Colonic mucosa (tissue), 4 donors: Measurements from ENCODE around the gene PIP4K2C. TPM values are rescaled to one million over a fixed set of nuclear protein-coding genes. Genes with fewer than 3 reads are reported as not detected.
A peak's percentile ranks its signal among the peaks of the same experiment; 100 is the strongest.

Experiments
- DNase-seq: peaks from one replicate; pipeline ENCODE4 v3.0.0-alpha.2; 2020
- H3K27ac ChIP-seq: fragments of 200-600 bp; one replicate; pipeline ENCODE4 v1.8.0; 2021
- H3K27me3 ChIP-seq: fragments of 200-600 bp; one replicate; pipeline ENCODE4 v1.8.0; 2021
- H3K36me3 ChIP-seq: fragments of 200-600 bp; one replicate; pipeline ENCODE4 v1.8.0; 2021
- H3K4me1 ChIP-seq: fragments of 200-600 bp; one replicate; pipeline ENCODE4 v1.8.0; 2021; ENCODE audit warnings: mild to moderate bottlenecking
- H3K4me3 ChIP-seq: fragments of 200-600 bp; one replicate; pipeline ENCODE4 v1.8.0; 2021
- H3K9ac ChIP-seq, 2 donors: one replicate each; pipeline ENCODE4 v1.7.0; 2013; ENCODE audit warnings: control low read depth in 2 of 2, low read depth in 2 of 2, low read length in 2 of 2
- H3K9me3 ChIP-seq: fragments of 200-600 bp; one replicate; pipeline ENCODE4 v1.8.0; 2021
- CTCF ChIP-seq: fragments of 200-600 bp; IDR thresholded peaks from one replicate; pipeline ENCODE4 v1.8.0; 2022; ENCODE audit warnings: antibody characterized with exemption, mild to moderate bottlenecking
- intact Hi-C: fragments of 100-400 bp; cut with DNase I; formaldehyde crosslinking; loops from one replicate; pipeline ENCODE4 v1.14.1; 2022
- total RNA-seq, 2 donors: library from RNA; stranded (reverse); fragmentation: NEBNext Ultra II Directional in 1 of 2; extraction: Animal tissue kit (Norgen Biotek cat#: 25700) in 1 of 2; gene quantifications; one replicate each; pipeline ENCODE4 v1.2.1, GENCODE V29; 2021
- donor health status: healthy.
- donor health status: DM: no; HTN: no; CAD: no.
- donor health status: DM: no; HTN: no; CAD: no.

The PIP4K2C gene
- total RNA-seq, 2 donors from 2014 or later, result 43.6 to 60.2 TPM

DNA sequence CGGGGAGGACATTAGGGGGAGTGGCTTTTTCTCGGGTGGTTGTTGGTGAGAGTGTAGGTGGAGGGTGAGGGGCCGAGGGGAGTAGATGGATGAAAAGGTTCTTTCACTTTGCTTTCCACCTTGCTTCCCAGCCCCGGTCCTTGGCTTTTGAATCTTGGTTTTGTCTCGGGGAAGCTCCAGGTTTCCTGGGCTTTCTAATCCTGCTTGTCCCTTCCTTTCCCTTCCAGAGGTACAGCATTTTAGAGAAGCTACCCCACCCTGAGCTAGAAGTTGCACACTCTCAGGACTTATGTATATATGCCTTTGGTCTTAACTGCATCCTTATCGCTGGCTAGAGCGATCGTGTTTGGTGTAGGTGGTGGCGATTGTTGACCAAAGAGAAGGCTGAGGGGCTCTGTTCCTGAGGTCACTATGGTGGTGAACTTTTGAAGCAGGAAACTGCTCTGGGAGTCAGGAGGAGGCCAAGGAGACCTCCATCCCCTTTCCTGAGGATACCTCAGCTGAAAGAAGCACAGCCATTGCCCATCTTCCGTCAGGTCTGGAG is 862 bp downstream of the PIP4K2C start:
- Histone ChIP-seq H3K27ac (peak overlapping the region; percentile 40), H3K4me1 (no peaks in the 10 kb centered on the region), H3K9me3 (no peaks in the 10 kb centered on the region), H3K27me3 (no peaks in the 10 kb centered on the region), H3K4me3 (peak overlapping the region; percentile 100), H3K36me3 (no peaks in the 10 kb centered on the region), H3K9ac (peak overlapping the region; percentile 84 to 87)
- TF ChIP-seq CTCF, result no peak
- intact Hi-C loops, result no loop called here
- no peak for DNase-seq

DNA sequence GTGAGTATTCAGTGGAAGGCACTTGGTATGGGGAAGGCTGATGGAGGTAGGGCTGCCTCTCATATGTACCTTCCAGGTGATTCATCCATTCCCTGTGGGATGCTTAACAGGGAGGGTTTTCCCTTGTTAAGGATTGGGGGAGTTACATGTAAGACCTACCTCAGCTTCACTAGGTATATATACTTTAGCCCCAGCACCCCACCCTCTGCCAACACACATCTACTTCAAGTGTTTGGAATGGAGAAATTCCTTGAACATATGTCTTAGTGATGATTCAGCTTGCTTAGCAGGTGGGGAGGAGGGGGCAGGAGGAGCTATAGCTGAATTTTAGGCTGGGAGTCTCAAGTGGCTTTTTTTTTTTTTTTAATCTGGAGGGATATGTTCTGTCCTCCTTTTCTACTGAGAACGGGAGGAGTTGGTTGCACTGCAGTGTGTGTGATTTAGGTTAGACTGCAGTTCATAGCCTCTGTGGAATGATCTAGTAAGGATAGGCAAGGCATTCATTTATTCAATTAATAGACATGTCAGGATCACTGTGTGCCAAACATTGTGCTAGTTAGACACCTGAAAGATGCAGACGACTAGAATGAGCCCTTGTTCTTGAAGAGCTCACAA is 1.7 kb downstream of the PIP4K2C start:
- intact Hi-C loops, result no loop called here
- no peak for DNase-seq
- H3K36me3 ChIP-seq, result no peaks in the 10 kb centered on the region
- no peaks in the 10 kb centered on the region for H3K4me1 ChIP-seq
- H3K4me3 ChIP-seq, result no peak overlapping the region
- H3K9ac ChIP-seq, result no peak overlapping the region
- no peaks in the 10 kb centered on the region for H3K9me3 ChIP-seq
- H3K27ac ChIP-seq, result no peak overlapping the region
- H3K27me3 ChIP-seq, result no peaks in the 10 kb centered on the region
- no peak for TF ChIP-seq CTCF

DNA sequence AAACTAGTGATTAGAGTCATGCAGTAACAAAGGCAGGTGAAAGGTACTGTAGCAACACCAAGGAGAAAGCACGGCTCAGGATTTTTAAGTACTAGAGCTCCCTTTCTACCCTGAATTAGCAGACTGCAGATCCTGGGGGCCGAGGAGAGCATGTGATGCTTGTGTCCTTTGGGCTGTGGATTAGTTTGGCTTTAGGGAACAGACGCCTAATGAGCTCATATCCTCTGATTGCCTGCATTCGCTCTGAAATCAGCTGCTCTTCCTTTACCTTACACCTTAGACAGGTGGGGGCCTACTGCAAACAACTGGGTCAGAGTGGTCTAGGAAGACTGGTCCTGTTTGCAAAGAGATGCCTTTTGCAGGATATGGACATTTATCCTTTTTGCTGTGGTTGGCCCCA is 2.2 kb downstream of the PIP4K2C start:
- no peak overlapping the region for H3K27ac ChIP-seq
- H3K27me3 ChIP-seq, result no peaks in the 10 kb centered on the region
- no peak overlapping the region for H3K4me3 ChIP-seq
- no peak for DNase-seq
- H3K9me3 ChIP-seq, result no peaks in the 10 kb centered on the region
- no peak for TF ChIP-seq CTCF
- no peak overlapping the region for H3K9ac ChIP-seq
- no peaks in the 10 kb centered on the region for H3K4me1 ChIP-seq
- H3K36me3 ChIP-seq, result no peaks in the 10 kb centered on the region
- intact Hi-C loops, result no loop called here

DNA sequence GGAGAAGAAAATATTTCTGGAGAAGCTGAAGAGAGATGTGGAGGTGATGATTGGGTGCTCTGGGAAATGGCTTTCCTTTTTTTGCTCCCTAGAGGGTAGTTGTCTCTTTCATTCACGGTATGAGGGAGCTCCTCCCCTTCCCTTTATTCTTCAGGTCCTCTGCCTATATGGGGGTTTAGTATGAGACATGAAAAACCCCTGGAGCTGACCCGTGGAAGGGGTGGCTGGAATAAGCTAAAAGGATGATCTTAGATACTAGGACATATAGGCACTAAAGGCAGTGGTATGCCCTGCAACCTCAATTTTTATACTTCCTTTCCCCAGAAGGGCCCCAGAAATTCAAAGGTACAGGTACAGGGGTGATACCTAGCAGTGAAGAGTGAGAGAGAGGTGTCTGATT is 9.4 kb downstream of the PIP4K2C start:
- Histone ChIP-seq H3K9me3 (no peaks in the 10 kb centered on the region), H3K4me1 (no peaks in the 10 kb centered on the region), H3K27ac (no peak overlapping the region), H3K36me3 (no peaks in the 10 kb centered on the region), H3K27me3 (no peaks in the 10 kb centered on the region), H3K4me3 (no peak overlapping the region), H3K9ac (no peak overlapping the region)
- intact Hi-C loops, result no loop called here
- no peak for TF ChIP-seq CTCF
- no peak for DNase-seq

GRCh38 chr12:57602544-57602943 is 11.6 kb downstream of the PIP4K2C start:
- no peak overlapping the region for H3K9ac ChIP-seq
- no peaks in the 10 kb centered on the region for H3K27me3 ChIP-seq
- no peak overlapping the region for H3K4me3 ChIP-seq
- TF ChIP-seq CTCF, result no peak
- no peak for DNase-seq
- H3K27ac ChIP-seq, result no peak overlapping the region
- no peaks in the 10 kb centered on the region for H3K9me3 ChIP-seq
- no peaks in the 10 kb centered on the region for H3K4me1 ChIP-seq
- H3K36me3 ChIP-seq, result no peaks in the 10 kb centered on the region
- intact Hi-C loops, result no loop called here
